Osteocyte (in vitro differentiated cells): ENCODE results near the gene CDCA8. TPM values are rescaled to one million over a fixed set of nuclear protein-coding genes. Genes with fewer than 3 reads are reported as not detected.
"Not testable (repeated sequence)": the region's sequence is repeated elsewhere in the genome, so short reads cannot be mapped to it uniquely, and the experiment has no call there.

Experiments used
- DNase-seq: peaks from one replicate; pipeline ENCODE4 v3.0.0; 2021; ENCODE audit warnings: mixed read lengths; ENCODE audit not compliant: unreplicated experiment; ENCODE audit errors: extremely low spot score
- H3K27ac Mint-ChIP-seq: one replicate; pipeline ENCODE4 v1.8.0; 2021; ENCODE audit warnings: mild to moderate bottlenecking, mixed read lengths; ENCODE audit not compliant: unreplicated experiment
- H3K27me3 Mint-ChIP-seq: one replicate; pipeline ENCODE4 v1.8.0; 2021; ENCODE audit warnings: mixed read lengths; ENCODE audit not compliant: unreplicated experiment
- H3K36me3 Mint-ChIP-seq: one replicate; pipeline ENCODE4 v1.8.0; 2021; ENCODE audit warnings: mixed read lengths; ENCODE audit not compliant: unreplicated experiment
- H3K4me1 Mint-ChIP-seq: one replicate; pipeline ENCODE4 v1.8.0; 2021; ENCODE audit warnings: mixed read lengths; ENCODE audit not compliant: unreplicated experiment
- H3K4me3 Mint-ChIP-seq: one replicate; pipeline ENCODE4 v1.8.0; 2021; ENCODE audit warnings: mild to moderate bottlenecking, moderate library complexity, mixed read lengths; ENCODE audit not compliant: unreplicated experiment
- H3K9me3 Mint-ChIP-seq: one replicate; pipeline ENCODE4 v1.8.0; 2021; ENCODE audit warnings: mixed read lengths; ENCODE audit not compliant: unreplicated experiment
- total RNA-seq: library from RNA; stranded (reverse); gene quantifications from 2 replicates; pipeline ENCODE4 v1.2.1, GENCODE V29; 2021
- TF ChIP-seq, protein P1 (sequence below): fragments of 200-600 bp; sonication (generic); IDR thresholded peaks from 2 replicates; pipeline ENCODE4 v1.5.0; 2021; ENCODE audit warnings: antibody characterized with exemption, mild to moderate bottlenecking, moderate library complexity

The CDCA8 gene
- total RNA-seq, 1 donor from 2014 or later: 7.6 TPM

DNA sequence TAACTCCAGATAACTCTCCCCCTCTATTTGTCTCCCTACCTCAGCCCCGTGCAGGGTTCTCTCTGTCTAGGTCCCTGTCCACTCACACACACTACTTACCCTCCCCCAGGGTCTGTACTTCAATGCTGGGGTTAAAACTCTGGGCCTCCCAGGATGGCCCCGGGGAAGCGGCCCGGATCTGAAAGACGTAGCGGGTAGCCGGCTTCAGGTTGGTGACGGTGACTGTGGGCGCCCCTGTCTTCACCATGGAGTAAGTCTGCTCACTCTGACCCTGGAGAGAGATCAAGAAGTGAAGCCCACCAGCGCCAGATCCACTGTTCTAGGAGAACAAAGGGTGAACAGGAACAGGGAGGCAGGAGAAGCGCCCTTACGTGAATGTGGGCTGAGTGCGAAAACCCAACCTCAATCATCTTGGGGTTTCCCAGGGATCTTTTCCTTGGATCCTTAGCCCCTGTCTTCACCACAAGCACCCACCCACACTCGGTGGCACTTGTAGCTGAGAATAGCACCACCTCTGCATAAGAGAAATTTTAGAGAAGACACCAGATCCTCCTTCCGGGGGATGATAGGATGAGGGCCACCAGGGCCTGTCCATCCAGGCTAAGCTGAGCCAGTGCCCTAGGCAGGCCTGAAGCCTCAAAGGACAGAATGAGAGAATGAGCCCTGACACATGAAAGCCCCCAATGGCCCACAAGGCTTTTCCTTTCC is 39.1 kb downstream of the CDCA8 start:
- H3K9me3 Mint-ChIP-seq: no peaks in the 10 kb centered on the region
- TF ChIP-seq, protein P1, sequence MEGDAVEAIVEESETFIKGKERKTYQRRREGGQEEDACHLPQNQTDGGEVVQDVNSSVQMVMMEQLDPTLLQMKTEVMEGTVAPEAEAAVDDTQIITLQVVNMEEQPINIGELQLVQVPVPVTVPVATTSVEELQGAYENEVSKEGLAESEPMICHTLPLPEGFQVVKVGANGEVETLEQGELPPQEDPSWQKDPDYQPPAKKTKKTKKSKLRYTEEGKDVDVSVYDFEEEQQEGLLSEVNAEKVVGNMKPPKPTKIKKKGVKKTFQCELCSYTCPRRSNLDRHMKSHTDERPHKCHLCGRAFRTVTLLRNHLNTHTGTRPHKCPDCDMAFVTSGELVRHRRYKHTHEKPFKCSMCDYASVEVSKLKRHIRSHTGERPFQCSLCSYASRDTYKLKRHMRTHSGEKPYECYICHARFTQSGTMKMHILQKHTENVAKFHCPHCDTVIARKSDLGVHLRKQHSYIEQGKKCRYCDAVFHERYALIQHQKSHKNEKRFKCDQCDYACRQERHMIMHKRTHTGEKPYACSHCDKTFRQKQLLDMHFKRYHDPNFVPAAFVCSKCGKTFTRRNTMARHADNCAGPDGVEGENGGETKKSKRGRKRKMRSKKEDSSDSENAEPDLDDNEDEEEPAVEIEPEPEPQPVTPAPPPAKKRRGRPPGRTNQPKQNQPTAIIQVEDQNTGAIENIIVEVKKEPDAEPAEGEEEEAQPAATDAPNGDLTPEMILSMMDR: no peak
- H3K36me3 Mint-ChIP-seq: no peaks in the 10 kb centered on the region
- H3K4me3 Mint-ChIP-seq: no peak overlapping the region
- no peaks in the 10 kb centered on the region for H3K4me1 Mint-ChIP-seq
- H3K27me3 Mint-ChIP-seq: peaks cover 47% of the 10 kb centered on the region
- DNase-seq: no peak
- H3K27ac Mint-ChIP-seq: no peak overlapping the region

DNA sequence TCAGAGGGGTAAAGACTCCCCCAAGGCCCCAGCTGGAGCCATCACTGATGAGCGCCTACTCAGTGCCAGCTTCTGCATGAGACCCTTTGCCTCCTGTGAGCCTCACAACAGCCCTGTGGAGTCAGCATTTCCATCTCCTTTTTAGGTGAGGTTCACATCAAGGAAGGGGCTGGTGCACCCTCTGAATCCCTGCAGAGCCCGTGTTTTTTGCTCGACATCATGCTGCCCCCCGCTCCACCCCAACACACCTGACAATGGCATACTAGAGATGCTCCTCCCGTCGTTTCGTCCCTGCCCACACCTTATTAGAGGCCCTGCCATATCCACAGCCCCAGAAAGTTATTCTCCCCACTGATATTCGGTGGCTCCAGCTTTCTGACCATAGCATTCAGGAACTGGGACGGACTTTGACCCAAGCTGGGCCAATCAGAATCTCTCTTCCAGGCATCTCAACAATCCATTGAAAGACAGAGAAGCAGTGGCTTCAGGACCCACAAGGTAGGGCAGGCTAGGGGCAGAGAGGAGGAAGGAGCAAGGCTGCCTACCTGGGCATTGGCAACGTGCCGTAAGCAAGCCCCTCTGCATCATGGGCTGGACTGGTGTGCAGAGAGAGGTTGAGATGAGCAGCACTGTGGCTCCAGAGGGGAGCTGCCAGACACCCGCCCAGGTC is 39.9 kb downstream of the CDCA8 start:
- H3K4me3 Mint-ChIP-seq: no peak overlapping the region
- no peaks in the 10 kb centered on the region for H3K36me3 Mint-ChIP-seq
- no peaks in the 10 kb centered on the region for H3K4me1 Mint-ChIP-seq
- no peak for DNase-seq
- H3K9me3 Mint-ChIP-seq: no peaks in the 10 kb centered on the region
- H3K27me3 Mint-ChIP-seq: peaks cover 48% of the 10 kb centered on the region
- H3K27ac Mint-ChIP-seq: no peak overlapping the region
- TF ChIP-seq, protein P1: no peak

GRCh38 chr1:37734629-37735591 is 42.6 kb downstream of the CDCA8 start:
- Mint-ChIP-seq H3K4me3 (no peak overlapping the region), H3K36me3 (no peaks in the 10 kb centered on the region), H3K27ac (no peak overlapping the region), H3K4me1 (no peaks in the 10 kb centered on the region), H3K27me3 (peaks cover 33% of the 10 kb centered on the region), H3K9me3 (no peaks in the 10 kb centered on the region)
- TF ChIP-seq, protein P1: no peak
- no peak for DNase-seq

DNA sequence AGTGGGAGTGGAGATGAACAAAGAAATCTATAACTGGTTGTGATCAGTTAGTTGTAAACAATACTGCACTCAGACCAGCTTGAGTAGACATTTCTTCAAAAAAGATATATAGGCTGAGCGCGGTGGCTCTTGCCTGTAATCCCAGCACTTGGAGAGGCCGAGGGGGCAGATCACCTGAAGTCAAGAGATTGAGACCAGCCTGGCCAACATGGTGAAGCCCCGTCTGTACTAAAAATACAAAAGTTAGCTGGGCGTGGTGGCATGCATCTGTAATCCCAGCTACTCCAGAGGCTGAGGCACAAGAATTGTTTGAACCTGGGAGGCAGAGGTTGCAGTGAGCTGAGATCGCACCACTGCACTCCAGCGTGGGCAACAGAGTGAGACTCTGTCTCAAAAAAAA is 45.7 kb downstream of the CDCA8 start:
- H3K9me3 Mint-ChIP-seq, H3K4me1 Mint-ChIP-seq, H3K27ac Mint-ChIP-seq, H3K36me3 Mint-ChIP-seq, H3K4me3 Mint-ChIP-seq, DNase-seq: not testable (repeated sequence)
- H3K27me3 Mint-ChIP-seq: peaks cover 33% of the 10 kb centered on the region

DNA sequence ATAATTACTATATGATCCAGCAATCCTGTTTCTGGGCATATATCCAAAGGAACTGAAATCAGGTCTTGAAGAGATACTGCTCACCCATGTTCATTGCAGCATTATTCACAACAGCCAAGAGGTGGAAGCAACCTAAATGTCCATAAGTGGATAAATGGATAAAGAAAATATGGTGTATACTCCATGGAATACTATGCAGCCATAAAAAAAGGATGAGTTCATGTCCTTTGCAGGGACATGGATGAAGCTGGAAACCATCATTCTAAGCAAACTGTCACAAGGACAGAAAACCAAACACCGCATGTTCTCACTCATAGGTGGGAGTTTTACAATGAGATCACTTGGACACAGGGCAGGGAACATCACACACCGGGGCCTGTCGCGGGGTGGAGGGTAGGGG is 46.3 kb downstream of the CDCA8 start:
- H3K27me3 Mint-ChIP-seq: peaks cover 32% of the 10 kb centered on the region
- H3K9me3 Mint-ChIP-seq, DNase-seq, H3K4me1 Mint-ChIP-seq, H3K36me3 Mint-ChIP-seq, H3K27ac Mint-ChIP-seq, H3K4me3 Mint-ChIP-seq: not testable (repeated sequence)
